Measurements from ENCODE around the gene DEAF1.
A peak's percentile ranks its signal among the peaks of the same experiment; 100 is the strongest.
"Not testable (repeated sequence)": the region's sequence is repeated elsewhere in the genome, so short reads cannot be mapped to it uniquely, and the experiment has no call there.

DEAF1 gene

GRCh38 chr11:699116-699508 is 4.1 kb upstream of the DEAF1 start:
- no peak for DNase-seq

- DNase-seq = no peak
These were observed 3.6 kb upstream of the DEAF1 start for GRCh38 chr11:698493-699115.

GRCh38 chr11:697811-698311 is 2.8 kb upstream of the DEAF1 start:
- DNase-seq = no peak

GRCh38 chr11:696955-697491 is 2.0 kb upstream of the DEAF1 start:
- no peak for DNase-seq

GRCh38 chr11:695538-696248 is 671 bp upstream of the DEAF1 start, which contains the start of gene TMEM80:
TSS of gene TMEM80 (plus strand) at chr11:695816. CDS start at chr11:695828, 12 bp downstream.
- peak; percentile 99 for DNase-seq

- no peak for DNase-seq
These were observed 191 bp upstream of the DEAF1 start for GRCh38 chr11:695288-695537.

- DNase-seq = no peak
These were observed 997 bp downstream of the DEAF1 start for GRCh38 chr11:693887-694562.

GRCh38 chr11:693415-693831 is 1.6 kb downstream of the DEAF1 start:
- no peak for DNase-seq

GRCh38 chr11:692824-693414 is 2.1 kb downstream of the DEAF1 start:
- no peak for DNase-seq

- DNase-seq = no peak
These were observed 3.1 kb downstream of the DEAF1 start for GRCh38 chr11:691710-692590.

- no peak for DNase-seq
These were observed 4.0 kb downstream of the DEAF1 start for GRCh38 chr11:690738-691633.

- DNase-seq = not testable (repeated sequence)
These were observed 4.8 kb downstream of the DEAF1 start for GRCh38 chr11:690244-690643.

GRCh38 chr11:689625-690024 is 5.4 kb downstream of the DEAF1 start:
- DNase-seq = no peak

- no peak for DNase-seq
These were observed 6.3 kb downstream of the DEAF1 start for GRCh38 chr11:688681-689080.

- no peak for DNase-seq
These were observed 7.3 kb downstream of the DEAF1 start for GRCh38 chr11:687751-688150.

- DNase-seq = no peak
These were observed 8.4 kb downstream of the DEAF1 start for GRCh38 chr11:686451-687243.

- DNase-seq = no peak
These were observed 14.1 kb downstream of the DEAF1 start for GRCh38 chr11:680970-681369.

- no peak for DNase-seq
These were observed 14.5 kb downstream of the DEAF1 start for GRCh38 chr11:680476-680875.

GRCh38 chr11:679271-680207 is 15.5 kb downstream of the DEAF1 start:
- DNase-seq = no peak

All from stimulated activated CD4-positive, alpha-beta T cell treated with anti-CD3 and anti-CD28 coated beads, Interleukin-1b, Interleukin-23, amount 100 ng/mL, for 48 hours (primary cell).